ENCODE measurements around the gene NAP1L1. TPM values are rescaled to one million over a fixed set of nuclear protein-coding genes. Genes with fewer than 3 reads are reported as not detected.

Gene NAP1L1
- total RNA-seq, 4 donors from 2014 or later, result 193 to 341 (median 213) TPM

DNA sequence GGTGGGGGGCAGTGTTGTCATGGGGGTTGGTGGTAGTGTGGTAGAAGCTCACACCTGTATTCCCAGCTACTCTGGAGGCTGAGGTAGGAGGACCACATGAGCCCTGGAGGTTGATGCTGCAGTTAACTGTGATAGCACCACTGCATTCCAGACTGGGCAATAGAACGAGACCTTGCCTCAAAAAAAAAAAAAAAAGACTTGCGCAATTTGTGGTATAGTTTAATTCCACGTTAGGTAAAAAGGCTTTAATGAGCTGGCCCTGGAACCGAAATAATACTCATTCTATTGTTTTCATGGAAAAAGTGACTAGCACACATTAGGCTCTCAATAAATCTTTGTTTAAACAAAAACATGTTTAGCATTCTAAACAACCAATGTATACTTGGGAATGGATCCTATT lies 25.4 kb upstream of the NAP1L1 start:
- Histone ChIP-seq H3K27me3 (no peaks in the 10 kb centered on the region), H3K27ac (no peak overlapping the region), H3K4me3 (replicated peaks in 1 of 3) (no peak overlapping the region), H3K4me1 (no peaks in the 10 kb centered on the region), H3K36me3 (no peaks in the 10 kb centered on the region), H3K9me3 (no peaks in the 10 kb centered on the region)
- DNase-seq, result no peak
- WGBS, 2 donors, result 83% methylated on average over 4 of the region's 4 CpGs
- no peak for TF ChIP-seq CTCF (IDR thresholded peaks at IDR 0.05)
- TF ChIP-seq POLR2A (IDR thresholded peaks at IDR 0.05), result no peak
- intact Hi-C loops (cut with DNase I), result no loop called here

DNA sequence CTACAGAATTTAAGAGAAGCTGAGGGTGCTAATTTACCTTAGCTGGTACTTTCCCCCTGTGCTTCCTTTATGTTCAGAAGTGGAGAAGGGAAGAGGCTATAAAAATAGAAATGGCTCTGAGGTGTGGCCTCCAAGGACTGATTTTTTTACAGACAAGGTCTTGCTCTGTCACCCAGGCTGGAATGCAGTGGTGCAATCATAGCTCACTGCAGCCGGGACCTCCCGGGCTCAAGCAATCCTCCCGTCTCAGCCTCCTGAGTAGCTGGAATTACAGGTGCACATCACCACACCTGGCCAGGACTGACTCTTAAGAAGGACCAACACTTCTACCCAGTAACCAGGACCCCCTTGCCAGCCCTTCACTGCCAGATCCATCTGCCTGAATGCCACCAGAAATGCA lies 23.9 kb upstream of the NAP1L1 start:
- no peaks in the 10 kb centered on the region for H3K27me3 ChIP-seq
- TF ChIP-seq POLR2A (IDR thresholded peaks at IDR 0.05) (no peak), CTCF (IDR thresholded peaks at IDR 0.05) (no peak)
- intact Hi-C loops (cut with DNase I), result no loop called here
- no peak overlapping the region for H3K27ac ChIP-seq
- H3K4me1 ChIP-seq, result no peaks in the 10 kb centered on the region
- H3K4me3 ChIP-seq (replicated peaks in 1 of 3), result no peak overlapping the region
- 78 to 86% methylated on average over 3 of the region's 3 CpGs for WGBS, 2 donors
- no peaks in the 10 kb centered on the region for H3K9me3 ChIP-seq
- no peak for DNase-seq
- no peaks in the 10 kb centered on the region for H3K36me3 ChIP-seq

- no peak for DNase-seq
- 78% methylated on average over 3 of the region's 3 CpGs for WGBS, 2 donors
- Histone ChIP-seq H3K4me1 (no peaks in the 10 kb centered on the region), H3K27ac (no peak overlapping the region), H3K4me3 (replicated peaks in 1 of 3) (no peak overlapping the region), H3K27me3 (no peaks in the 10 kb centered on the region), H3K36me3 (no peaks in the 10 kb centered on the region), H3K9me3 (no peaks in the 10 kb centered on the region)
- intact Hi-C loops (cut with DNase I), result no loop called here
- no peak for TF ChIP-seq POLR2A (IDR thresholded peaks at IDR 0.05)
- no peak for TF ChIP-seq CTCF (IDR thresholded peaks at IDR 0.05)
Measured at GRCh38 chr12:76106631-76107030, 22.1 kb upstream of the NAP1L1 start.

DNA sequence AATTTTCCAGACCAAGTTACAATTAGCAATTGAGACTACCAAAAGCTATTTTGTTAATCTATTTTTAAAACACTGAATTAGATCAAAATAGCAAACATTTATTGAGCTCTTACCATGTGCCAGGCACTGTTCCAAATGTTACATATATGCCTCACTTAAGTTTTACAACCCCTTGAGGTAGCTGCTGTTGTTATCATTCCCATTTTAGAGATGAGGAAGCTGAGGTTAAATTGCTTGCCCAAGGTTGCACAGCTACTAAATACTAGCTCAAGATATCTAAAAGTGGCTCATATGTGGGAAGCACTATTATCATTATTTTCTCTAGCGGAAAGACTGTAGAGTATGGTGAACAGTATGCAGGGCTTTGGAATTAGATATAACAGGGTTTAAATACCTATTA lies 19.5 kb upstream of the NAP1L1 start:
- intact Hi-C loops (cut with DNase I), result no loop called here
- Histone ChIP-seq H3K36me3 (no peaks in the 10 kb centered on the region), H3K27ac (no peak overlapping the region), H3K9me3 (no peaks in the 10 kb centered on the region), H3K4me1 (no peaks in the 10 kb centered on the region), H3K27me3 (no peaks in the 10 kb centered on the region), H3K4me3 (replicated peaks in 1 of 3) (no peak overlapping the region)
- 94 to 100% methylated on average over 1 of the region's 1 CpG for WGBS, 2 donors
- no peak for DNase-seq
- TF ChIP-seq POLR2A (IDR thresholded peaks at IDR 0.05) (no peak), CTCF (IDR thresholded peaks at IDR 0.05) (no peak)

DNA sequence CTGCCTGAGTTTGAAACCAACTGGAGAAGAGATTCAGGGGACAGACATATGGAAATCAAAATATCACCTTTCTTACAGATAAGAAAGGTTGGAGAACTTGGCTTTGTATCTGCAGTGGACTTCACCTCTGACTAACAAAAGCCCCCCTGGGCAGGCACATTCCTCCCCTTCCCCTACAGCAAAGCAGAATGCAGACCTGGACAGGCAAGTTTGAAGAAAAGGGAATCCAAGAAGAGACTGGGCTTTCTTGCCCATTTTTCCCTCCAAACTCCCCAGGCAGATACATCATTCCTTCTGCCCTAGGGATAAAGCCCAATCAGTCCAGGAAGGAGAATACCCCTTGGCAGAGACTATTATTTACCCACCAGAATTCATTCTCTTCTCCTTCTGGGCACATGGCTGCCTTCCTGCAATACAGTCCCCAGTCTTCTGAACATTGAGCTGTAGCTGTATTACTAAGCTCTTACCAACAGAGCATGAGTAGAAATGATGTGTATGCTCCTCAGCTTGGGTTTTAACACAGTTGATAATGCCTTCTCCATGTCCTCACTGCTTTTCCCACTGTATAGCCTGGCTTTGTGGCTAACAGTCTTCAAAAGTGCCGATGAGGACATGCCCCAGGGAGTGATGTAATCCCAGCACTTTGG lies 17.4 kb upstream of the NAP1L1 start:
- intact Hi-C loops (cut with DNase I), result no loop called here
- no peaks in the 10 kb centered on the region for H3K36me3 ChIP-seq
- no peak for DNase-seq
- no peaks in the 10 kb centered on the region for H3K9me3 ChIP-seq
- 64 to 100% methylated on average over 1 of the region's 1 CpG for WGBS, 2 donors
- H3K4me1 ChIP-seq, result no peaks in the 10 kb centered on the region
- no peaks in the 10 kb centered on the region for H3K27me3 ChIP-seq
- TF ChIP-seq CTCF (IDR thresholded peaks at IDR 0.05) (no peak), POLR2A (IDR thresholded peaks at IDR 0.05) (no peak)
- no peak overlapping the region for H3K4me3 ChIP-seq (replicated peaks in 1 of 3)
- H3K27ac ChIP-seq, result no peak overlapping the region

Measured in thyroid gland (tissue), 4 donors.